GM19455 (cell line): ENCODE data around the gene RIN3.
A peak's percentile ranks its signal among the peaks of the same experiment; 100 is the strongest.

ENCODE experiments used
- ATAC-seq: cut with Tn5 transposase; IDR thresholded peaks from one replicate; pipeline ENCODE4 v1.9.1; 2021; ENCODE audit not compliant: unreplicated experiment

RIN3 gene

DNA sequence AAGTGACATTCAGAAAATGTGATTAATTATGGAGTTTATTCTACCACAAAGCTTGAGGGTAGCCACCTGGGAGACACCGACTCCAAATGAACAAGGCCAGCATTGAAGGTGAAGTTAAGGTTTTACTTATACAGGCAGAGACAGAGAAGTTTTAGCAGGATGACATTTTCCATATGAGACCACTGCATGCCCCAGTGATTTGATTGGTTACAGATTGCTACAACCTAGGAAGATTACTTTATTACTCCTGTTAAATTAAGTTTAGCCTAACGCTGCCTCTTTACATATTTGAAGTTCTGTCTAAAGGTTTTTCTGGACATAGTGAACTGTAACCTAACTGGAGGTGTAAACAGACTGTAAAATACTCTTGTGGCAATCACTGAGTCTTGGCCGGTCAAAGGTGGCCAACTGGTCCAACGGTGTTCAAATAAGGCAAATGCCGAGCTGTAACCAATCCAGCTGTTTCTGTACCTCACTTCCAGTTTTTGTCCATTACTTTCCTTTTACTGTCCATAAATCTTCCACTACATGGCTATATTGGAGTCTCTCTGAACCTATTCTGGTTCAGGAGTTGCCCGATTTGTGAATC, 57.2 kb downstream of the RIN3 start:
- ATAC-seq = no peak

DNA sequence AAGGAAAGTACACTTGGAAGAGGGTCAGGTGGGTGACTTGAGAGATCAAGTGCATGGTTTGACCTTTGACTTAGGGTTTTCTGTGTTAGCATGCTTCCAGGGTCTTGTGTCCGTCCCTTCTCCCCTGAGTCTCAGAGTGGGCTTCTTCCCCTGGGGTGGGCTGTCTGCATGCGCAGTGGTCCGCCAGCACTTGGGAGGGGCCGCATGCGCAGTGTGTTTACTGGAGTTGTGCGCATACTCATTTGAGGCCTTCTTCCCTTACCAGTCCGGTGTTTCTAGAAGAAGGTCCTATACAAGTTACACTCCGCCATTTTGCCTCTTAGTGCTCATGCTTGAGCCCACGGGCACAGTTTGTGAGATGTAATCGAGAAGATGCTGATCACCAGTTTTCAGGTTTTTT, 58.5 kb downstream of the RIN3 start:
- ATAC-seq = no peak

DNA sequence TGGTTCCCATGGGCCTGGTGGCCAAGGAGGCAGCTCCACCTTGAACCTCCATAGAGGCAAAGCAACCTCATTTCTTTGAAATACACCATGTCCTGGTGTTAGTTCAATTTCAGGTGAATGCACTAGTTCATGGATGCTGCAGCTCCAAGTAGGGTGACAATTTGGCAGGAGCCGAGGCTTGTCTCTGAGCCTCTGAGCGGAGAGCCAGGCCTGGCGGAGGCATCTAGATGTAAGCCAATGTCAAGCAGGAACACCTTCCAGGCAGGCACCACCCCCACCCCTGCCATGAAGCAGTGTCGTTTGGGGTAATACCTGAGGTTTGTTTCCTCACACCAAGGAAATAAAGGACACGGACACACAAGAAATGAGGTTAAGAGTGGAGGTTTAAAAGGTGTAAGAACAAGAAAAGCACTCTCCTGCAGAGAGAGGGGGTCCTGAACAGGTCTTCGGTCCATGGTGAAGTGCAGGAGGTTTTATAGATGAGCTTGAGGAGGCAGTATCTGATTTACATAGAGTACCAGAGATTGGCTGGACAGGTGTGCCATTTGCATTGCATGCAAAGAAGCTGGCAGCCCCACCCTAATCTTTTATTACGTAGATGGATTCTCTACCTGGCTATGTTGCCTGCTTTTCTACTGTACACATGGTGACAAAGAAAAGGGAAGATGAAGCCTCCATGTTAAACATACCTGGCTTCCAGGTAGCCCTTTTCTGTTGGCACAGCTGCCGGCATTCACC, 60.3 kb downstream of the RIN3 start:
- ATAC-seq = no peak

DNA sequence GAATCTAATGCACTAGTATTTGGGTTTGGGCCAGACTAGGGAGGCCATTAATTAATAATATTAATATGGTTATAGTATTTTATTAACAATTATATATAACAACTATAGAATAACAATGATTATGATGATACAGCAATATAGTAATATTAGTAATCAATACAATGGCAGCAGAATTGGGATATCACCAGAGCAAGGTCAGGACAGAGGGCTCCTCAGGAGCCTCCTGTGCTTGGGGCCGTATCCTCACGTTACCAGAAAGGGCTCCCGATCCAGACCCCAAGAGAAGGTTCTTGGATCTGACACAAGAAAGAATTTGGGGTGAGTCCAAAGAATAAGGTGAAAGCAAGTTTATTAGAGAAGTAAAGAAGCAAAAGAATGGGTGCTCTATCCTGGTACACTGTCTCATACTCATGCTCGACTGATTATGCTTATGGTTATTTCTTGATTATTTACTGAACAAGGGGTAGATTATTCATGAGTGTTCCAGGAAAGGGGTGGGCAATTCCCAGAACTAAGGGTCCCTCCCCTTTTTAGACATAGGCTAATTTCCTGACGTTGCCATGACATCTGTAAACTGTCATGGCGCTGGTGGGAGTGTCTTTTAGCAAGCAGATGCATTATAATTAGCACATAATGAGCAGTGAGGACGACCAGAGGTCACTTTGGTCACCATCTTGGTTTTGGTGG, 61.6 kb downstream of the RIN3 start:
- no peak for ATAC-seq

DNA sequence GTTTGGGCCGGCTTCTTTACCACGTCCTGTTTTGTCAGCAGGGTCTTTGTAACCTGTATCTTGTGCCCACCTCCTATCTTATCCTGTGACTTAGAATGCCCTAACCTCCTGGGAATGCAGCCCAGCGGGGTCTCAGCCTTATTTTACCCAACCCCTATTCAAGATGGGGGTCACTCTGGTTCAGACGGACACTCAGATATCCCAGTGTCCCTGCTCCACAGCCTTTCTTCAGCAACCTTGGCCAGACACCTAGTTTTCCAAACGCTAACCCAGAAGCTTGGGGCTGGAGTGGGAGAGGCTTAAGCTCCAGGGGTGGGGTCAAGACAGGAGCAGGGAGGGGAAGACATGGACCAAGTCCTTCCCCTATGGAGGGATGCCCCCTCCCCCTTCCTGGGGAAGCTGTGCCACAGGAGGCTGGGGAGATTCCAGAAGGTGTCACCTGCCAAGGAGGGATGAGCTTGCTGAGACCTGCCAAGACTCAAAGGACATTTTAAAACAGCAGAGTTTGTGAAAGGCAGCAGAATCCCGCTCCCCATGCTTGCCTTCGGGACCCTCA, 62.2 kb downstream of the RIN3 start:
- ATAC-seq = no peak

DNA sequence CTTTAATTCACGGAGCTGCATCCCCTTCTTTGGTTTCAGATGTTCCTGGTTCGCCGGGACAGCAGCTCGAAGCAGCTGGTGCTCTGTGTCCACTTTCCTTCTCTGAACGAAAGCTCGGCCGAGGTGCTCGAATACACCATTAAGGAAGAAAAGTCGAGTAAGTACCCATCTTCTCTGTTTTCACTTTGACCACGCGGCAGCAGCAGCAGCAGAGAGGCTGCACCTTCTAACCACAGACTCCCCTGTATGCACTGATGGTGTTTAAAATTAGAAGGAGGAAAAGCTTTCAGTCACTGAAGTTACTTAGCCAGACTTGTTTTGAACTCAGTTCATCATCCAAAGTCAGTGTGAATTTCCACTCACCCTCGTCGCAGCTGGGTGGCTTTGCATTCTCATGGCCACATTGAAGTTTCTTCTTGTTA, 63.8 kb downstream of the RIN3 start:
- ATAC-seq = peak; percentile 77

DNA sequence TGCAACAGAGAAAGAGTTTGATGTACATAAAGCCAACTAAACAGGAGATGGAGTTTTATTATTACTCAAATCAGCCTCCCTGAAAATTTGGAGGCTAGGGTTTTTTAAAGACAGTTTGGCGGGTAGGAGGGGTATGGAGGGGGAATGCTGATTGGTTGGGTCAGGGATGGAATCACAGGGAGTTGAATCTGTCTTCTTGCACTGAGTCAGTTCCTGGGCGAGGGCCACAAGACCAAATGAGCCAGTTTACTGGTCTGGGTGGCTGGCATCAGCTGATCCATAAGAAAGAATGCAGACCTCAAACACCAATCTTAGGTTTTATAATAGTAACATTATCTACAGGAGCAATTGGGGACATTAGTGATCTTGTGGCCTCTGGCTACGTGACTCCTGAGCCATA, 64.9 kb downstream of the RIN3 start:
- no peak for ATAC-seq

DNA sequence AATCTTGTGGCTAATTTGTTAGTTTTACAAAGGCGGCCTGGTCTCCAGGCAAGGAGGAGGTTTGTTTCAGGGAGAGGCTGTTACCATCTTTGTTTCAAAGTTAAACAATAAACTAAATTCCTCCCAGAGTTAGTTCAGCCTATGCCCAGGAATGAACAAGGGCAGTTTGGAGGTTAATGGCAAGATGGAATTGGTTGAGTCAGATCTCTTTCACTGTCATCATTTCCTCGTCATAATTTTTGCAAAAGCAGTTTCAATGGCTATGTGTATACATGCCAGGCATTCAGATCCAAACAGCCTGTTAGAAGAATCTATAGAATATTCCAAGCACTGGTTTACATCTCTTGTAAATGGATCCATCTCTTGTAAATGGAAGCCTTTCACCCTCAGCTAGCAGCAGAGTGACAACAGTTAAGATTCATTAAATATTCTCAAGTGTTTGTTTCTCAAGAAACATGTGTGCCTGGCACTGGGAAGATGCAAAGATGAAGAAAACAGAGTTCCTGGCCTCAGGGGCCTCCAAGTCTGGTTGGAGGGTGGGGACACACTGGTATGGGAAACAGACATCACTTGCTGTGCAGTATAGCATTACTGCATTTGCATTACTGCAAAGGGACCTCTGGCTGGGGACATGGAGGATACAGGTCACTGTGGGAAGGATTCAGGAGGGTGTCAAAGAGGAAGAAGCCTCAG, 65.8 kb downstream of the RIN3 start:
- no peak for ATAC-seq

DNA sequence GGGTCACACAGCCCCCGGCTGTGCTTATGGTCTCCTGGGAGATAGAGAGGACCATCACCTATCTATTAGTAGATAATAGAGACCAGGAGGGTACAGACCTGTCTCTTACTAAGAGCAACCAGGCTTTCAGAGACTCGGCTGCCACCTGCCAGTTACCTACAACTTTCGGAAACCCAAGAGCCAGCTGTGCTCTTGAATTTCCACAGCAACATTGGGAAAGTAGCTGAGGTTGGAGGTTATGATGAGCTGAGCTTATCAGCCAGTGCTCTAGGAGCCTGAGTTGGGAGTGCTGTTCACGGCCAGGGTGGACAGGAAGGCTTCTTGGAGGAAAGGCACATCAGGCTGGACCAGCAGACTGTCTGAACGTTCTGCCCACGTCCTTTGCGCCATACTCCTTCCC, 67.6 kb downstream of the RIN3 start:
- ATAC-seq = no peak

DNA sequence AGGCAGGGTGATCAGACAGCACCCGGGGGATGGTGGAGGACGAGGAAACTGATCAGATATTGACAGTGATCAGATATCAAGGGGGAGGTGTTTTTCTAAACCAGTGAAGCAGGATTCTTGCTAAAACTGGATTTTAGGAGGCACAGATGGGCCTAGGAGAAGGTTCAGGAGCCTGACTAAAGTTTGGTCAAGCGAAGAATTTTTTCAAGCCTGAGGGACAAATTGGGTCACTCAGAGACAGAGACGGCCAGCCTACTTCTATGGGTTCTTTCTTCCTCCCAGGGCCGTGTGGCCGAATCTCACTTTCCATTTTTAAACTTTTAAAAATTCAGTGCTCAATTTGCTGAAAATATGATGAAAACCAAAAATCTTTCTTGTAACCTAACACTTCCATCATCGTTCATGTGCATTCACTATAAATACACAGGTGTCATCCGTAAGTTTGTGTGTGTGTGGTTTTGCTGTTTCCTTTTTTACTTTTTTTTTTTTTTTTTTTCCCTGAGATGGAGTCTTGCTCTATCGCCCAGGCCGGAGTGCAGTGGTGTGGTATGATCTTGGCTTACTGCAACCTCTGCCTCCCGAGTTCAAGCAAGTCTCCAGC, 68.5 kb downstream of the RIN3 start:
- no peak for ATAC-seq

DNA sequence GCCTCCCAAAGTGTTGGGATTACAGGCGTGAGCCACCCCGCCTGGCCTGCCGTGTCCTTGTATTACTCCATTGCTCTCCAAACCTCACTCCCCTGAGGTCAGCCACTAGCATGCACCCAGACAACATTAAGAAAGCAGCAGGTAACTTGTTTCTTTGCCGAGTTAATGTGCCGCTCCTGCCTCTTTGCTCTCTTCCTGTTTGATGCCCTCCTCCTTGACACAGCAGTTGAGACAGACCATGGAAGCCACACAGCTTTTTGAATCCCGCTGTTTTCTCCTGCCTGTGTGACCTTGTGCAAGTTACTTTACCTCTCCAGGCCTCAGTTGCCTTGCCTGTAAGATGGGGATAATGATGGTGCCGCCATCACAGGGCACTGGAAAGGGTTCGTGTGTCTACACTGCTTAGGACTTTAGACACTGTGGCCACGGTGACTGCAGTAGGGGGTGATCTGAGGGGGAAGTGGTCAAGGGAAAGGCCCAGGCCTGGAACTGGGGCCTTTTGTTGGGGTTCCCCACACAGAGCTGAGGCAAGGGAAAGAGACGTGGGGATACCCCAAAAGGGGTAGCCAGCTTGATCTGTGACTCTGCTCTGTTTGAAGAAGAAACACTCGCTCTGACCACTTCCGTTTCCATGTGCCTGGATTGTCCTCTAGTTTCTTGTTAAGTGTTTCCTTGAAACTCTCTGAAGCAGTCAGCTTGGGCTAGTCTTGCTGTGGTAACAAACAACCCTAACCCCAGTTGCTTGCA, 69.3 kb downstream of the RIN3 start:
- ATAC-seq = no peak

DNA sequence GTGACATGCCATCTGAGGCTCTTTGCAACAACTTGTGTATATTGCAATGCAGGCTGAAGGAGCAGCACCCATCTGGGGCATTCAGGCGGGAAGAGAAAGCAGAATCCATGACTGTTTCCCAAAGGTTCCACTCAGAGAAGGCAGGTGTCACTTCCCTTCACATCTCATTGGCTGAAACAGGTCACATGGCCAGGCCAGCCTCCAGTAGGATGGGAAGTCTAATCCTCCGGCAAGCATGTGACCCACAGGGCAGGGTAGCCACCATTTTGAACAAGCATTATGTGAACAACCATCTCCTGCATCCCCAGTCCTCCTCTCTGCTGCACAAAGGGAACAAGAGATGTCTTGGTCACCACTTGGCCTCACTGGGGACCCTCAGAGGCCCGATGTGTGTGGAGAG, 70.6 kb downstream of the RIN3 start:
- no peak for ATAC-seq

DNA sequence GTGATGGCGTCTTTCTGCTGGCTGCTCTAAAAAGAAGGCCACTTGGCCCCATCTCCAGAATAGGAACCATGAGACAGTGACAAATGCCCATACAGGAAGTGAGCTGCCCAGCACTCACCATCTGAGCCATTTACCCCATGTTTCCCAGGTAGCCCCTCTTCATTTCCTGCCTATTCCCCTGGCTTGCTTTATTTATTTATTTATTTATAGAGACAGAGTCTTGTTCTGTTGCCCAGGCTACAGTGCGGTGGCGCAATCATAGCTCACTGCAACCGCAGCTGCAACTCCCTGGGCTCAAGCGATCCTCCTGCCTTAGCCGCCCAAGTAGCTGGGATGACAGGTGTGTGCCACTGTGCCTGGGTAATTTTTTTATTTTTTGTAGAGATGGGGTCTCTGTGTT, 71.2 kb downstream of the RIN3 start:
- no peak for ATAC-seq

DNA sequence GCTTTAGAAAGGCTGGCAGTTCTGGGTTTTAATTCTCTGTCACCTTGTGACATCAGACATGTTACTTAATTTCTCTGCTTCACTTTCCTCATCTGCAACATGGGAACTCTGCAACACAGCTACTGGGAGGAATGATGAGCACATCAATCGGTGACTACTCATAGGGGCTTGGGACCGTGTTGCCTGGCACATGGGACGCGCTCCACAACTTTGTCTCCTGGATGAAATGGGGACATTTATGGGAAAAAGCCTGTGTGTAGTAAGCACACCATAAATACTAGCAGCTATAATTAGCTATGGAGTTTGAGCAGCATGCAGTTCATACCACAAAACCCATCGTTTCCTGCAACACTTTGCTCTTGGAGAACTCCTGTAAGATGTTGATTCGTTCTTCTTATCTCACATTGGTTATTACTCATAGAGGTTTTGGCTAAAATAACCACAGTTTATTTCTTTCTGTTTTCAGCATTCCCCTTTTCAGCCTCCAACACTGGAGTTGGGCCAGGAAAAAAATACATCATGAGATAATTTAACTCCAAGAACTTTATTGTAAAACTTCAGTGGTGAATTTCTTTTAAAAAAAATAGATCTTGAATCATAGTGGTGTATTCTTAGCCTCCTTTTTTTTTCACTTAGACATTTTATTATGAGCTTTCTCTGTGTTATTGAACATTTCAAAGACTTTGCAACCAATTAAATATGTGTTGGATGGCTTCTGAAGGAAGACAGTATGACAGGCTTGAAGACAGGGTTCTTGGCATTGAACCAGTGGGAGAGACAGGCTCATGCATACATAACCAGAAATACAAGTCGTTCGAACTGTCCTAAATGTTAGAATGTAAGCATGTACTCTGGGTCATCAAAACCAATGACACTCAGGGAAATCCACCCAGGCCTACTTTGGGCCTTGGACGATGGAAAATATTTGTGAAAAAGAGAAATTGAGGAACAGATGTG, 72.7 kb downstream of the RIN3 start:
- peak; percentile 44 for ATAC-seq

DNA sequence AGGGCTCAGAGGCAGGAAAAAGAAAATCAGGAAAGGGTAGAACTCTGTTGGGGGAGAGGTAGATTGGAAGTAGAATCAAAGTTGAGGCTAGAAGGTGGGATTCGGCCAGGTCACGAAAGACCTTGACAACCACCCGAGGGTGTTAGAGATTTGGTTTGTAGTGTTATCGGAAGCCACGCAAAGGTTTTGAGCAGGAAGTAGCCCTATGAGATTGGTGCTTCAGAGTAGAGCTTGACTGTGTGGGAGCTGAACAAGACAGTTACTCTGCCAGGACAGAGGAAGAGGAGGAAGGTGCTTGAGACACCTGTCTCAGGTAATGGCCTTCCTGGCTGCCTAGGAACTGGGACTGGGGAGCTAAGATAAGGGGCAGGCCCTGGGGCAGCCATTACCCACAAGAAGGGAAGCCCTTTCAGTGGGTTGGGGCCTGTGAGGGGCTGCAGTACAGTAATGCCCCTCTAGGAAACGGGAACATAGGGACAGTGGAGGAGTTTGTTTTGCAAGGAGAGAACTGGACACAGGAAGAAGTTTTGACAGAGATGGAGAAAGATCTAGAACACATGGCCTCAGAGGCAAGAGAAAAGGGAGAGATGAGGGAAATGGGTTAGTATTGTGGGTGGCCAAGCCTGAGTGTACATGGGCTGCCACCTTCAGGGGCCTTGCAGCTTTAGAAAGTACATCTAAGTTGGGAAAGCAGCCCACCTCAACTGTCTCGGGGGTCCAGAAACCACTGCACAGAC, 73.5 kb downstream of the RIN3 start:
- no peak for ATAC-seq

DNA sequence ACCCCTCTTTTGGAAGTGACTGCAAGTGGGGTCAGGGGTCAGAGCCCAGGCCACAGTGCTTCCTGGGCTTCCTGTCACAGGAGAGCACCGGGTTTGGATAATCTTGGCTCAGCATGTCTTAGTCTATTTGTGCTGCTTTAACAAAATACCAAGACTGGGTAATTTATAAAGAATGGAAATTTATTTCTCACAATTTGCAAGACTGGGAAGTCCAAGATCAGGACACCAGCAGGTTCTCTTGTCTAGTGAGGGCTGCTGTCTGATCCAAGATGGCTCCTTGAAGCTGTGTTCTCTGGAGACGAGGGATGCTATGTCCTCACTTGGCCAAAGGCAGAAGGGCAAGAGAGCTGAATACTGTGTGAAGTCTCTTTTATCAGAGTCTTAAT, 74.1 kb downstream of the RIN3 start:
- no peak for ATAC-seq

DNA sequence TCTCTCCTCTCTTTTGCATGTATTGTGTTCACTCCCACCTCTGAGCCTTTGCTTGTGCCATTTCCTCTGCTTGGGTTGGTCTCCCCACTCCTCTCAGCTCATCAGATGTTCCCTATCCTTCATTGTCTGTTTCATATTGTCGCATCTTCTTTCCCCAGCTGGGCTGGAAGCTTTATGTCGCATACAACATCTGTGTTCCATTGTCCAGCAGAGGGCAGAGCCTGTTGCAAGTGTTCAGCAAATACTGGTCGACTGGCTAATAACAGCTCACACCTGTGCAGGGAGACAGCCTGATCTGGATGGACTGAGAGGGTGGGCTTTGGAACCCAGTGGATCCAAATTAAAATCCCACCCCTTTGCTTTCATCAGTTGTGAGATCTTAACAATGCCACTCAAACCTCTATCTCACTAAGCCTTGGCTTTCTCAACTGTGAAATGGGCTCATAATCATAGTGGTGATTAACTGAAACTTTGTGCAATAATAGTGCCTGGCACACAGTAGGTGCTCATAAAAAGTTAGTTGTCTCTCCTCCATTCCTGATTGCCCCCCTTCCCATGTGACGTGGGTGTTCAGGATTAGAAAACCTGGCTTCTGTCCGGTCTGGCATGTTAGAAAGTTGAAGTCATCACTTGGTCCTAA, 75.8 kb downstream of the RIN3 start:
- ATAC-seq = no peak

DNA sequence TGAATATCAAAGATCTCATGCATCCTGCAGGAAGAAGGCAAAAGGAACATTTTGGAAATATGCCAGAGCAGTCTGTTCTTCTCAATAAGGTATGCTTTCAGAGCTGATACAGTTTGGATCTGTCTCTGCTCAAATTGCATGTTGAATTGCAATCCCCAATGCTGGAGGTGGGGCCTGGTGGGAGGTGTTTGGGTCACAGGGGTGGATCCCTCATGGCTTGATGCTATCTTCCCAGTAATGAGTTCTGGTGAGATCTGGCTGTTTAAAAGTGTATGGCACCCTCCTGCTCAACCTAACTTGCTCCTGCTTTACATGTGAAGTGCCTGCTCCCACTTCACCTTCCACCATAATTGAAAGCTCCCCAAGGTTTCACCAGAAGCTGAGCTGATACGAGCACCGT, 76.6 kb downstream of the RIN3 start:
- no peak for ATAC-seq
